Activated CD4-positive, CD25-positive, alpha-beta regulatory T cell treated with anti-CD3 and anti-CD28 coated beads, Interleukin-2, amount 50 U/mL, for 24 hours (primary cell): Measurements from ENCODE around the gene HDAC3.

Experiments used
- ATAC-seq, 2 donors: fragments of 150-1000 bp; cut with Tn5 transposase; one replicate each; pipeline ENCODE4 v1.10.0; 2021; ENCODE audit warnings: mild to moderate bottlenecking in 1 of 2, moderate library complexity in 1 of 2

Gene HDAC3

DNA sequence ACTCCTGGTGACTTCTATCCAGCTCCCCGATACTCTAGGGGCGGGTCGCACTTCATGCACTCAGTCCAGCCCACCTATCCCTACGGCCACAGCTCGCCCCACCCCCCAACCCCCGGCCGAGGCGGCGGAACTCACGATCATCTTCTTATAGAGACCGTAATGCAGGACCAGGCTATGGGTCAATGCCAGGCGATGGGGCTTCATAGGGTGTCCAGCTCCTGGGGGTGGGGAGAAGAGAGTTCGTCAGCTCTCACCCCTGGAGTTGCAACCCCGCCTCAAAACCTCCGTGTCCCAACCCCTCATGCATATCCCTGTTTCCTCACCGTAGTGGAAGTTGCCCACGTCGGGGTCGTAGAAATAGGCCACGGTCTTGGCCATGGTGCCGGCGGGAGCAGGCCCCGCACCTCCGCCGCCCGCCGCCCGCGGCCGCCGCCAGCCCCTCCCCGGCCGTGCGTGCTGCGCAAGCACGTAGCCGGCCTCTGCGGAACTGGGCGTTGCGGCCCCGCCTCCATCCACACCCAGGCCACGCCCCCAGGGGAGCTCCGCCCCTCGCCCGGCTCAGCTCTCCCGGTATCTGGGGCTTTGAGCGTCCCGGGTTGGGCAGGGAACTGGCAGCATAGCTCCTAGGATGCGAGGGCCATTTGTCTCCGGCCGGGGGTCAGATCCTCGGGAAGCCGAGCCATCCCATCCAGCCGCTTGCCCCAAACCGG, at the start of gene HDAC3, which contains the start of gene RELL2:
HDAC3 (minus strand) TSS at position 437 of the 710 bp plus-strand sequence; CDS start at position 378, 59 bp downstream.
RELL2 (plus strand) TSS at position 585 of the 710 bp plus-strand sequence. CDS start 1,229 bp downstream, outside the sequence.
- peak; percentile 83 to 84 for ATAC-seq

GRCh38 chr5:141685591-141685990, 48.9 kb upstream of the HDAC3 start:
- ATAC-seq, result no peak

DNA sequence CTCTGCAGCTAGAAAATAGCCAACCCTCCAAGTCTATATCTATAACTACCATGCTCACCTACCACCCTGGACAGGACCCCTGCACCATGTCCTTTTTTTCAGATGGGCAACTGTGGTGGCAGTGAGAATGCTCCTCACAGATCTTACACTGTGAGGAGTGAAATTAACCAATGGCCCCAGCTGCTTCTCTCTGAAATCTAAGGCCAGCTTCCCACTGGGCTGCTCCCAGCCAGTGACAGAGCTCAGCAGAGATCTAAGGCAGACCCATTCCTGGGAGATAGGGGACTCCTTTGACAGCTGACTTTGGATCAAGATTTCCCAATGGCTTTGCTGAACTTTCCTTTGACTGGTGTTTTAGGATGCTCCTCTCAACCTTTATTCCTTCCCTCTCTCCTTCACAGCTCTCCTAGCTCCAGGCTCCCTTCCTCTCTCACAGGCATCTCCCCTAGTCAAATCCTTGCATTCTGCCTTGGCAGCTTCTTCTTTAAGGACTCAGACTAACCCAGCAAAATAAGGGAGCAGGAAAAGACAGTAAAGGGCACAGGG, 47.0 kb upstream of the HDAC3 start:
- no peak for ATAC-seq

- peak; percentile 73 for ATAC-seq
These were observed 45.3 kb upstream of the HDAC3 start, which contains the start of gene ARAP3 for GRCh38 chr5:141681695-141682641. TSS of gene ARAP3 (minus strand) at chr5:141682230. CDS start at chr5:141680486, 1,744 bp downstream.

DNA sequence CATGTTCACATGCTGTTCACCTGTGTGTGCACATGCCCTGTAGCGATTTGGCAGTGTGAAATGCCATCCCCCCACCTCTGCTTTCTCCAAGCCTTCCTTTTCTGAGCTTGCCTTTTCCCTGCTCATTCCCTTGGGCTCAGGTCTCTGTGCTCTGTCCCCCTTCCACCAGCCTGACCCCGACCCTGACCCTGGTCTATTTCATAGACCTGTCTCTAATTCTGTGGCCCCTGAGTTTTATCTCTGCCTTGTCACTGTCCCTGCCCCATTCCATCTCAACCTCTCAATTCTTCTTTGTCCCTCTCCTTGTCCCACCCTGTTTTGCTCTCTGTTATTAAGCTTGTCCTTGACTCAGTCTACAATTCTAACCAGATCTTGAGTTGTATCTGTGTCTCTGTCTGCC, 44.6 kb upstream of the HDAC3 start:
- no peak for ATAC-seq

DNA sequence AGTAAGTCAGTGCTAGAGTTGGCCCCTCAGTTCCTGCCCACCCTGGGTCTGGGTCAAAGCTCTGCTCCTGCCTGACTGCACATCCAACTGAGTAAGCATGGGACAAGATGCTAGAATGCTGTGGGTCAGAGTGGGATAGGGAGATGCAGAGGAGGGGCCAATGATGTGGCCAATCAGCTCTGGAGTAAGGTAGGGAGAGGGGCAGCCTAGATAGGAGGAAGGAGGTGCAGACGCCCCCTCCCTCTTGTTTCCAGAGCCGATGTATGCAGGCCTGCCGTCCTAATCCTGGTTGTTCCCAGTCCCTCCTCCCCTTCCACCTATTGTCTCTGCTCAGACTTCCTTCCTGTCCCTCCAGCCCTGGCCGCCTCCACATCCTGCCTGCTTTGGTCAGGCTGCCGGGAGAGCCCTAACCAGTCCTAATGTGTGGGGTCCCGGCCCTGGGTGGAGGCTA, 44.1 kb upstream of the HDAC3 start:
- no peak for ATAC-seq

DNA sequence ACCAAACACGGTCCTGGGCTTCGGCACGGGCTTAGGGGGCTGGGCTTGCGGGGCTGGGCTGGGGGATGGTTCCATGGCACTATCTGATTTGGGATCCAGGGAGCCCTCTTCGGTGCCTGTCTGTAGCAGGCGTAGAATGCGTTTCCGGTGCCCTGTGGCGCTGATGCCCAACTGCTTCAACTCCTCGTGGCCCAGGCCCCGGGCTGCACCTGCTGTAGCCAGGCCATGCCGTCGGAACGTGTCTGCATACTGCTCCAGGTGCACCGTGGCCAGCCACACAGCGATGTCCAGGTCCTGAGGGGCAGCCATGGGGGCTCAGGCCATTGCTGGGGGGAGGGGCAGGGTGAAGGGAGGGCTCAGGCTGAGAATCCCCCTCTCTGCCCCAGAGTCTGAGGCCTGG, 43.5 kb upstream of the HDAC3 start:
- no peak for ATAC-seq

GRCh38 chr5:141677415-141677814, 40.8 kb upstream of the HDAC3 start:
- ATAC-seq, result no peak

- no peak for ATAC-seq
These were observed 39.0 kb upstream of the HDAC3 start for GRCh38 chr5:141675672-141676071.

- no peak for ATAC-seq
These were observed 38.1 kb upstream of the HDAC3 start for GRCh38 chr5:141674747-141675146.

DNA sequence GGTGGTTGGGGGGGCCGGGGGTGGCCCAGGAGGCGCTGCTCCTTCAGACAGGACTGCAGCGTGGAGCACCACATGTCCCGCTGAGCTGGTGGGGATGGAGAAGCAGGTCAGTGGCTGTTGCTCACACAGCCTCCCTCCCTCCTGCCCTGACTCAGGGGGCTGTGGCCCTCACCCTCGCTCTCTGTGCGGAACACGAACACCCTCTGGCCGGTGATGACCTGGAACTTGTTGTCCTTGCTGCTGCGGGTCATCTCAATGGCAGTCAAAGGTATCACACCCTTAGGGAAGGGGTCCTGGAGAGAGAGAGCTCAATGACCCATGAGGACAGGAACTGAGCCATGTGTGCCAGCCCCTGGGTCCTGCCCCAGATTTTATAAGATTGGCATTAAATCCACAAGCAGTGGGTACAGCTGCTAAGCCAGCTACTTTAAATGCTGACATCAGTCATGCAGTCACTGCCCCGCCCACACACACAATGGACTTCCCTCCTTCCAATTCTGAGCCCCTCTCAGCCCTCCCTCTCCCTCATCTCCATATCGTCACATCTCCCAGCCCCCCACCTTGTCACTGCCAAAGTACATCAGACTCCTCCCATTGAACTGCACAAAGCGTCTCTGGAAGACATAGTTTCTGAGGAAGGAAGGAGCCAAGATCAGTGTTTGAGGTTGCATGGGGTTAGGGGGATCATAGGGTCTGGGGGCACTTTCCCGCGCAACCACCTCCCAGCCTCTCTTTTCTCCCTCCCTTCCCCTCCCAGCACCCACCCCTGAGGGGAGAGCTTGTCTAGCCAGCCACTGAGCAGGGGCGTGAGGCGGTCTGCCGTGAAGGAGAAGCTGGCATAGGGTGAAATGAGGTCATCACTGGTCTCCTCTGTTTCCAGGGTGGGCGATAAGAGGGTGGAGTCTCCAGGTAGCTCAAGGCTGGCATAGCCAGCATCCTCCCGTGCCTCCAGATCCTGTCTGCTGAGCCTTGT, 36.5 kb upstream of the HDAC3 start:
- ATAC-seq, result no peak

- no peak for ATAC-seq
These were observed 35.6 kb upstream of the HDAC3 start for GRCh38 chr5:141672071-141672840.

DNA sequence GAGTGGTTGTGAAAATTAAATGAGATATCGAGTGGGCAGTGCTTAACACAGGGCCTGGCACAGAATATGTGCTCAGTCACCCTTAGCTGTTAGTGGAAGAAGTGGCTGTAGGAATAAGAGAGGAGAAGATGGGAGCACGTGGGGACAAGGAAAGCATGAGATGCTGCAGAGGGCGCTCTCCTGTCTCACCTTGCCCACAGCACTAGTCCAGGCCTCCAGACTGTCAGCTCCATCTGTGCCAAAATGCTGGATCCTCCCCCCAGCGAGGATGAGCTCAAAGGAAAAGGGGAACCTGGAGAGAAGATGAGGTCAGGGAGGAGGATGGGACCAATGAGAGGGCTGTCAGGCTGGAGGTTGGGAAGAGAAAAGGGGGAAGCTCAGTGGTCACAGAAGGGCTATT, 32.9 kb upstream of the HDAC3 start:
- ATAC-seq, result no peak

DNA sequence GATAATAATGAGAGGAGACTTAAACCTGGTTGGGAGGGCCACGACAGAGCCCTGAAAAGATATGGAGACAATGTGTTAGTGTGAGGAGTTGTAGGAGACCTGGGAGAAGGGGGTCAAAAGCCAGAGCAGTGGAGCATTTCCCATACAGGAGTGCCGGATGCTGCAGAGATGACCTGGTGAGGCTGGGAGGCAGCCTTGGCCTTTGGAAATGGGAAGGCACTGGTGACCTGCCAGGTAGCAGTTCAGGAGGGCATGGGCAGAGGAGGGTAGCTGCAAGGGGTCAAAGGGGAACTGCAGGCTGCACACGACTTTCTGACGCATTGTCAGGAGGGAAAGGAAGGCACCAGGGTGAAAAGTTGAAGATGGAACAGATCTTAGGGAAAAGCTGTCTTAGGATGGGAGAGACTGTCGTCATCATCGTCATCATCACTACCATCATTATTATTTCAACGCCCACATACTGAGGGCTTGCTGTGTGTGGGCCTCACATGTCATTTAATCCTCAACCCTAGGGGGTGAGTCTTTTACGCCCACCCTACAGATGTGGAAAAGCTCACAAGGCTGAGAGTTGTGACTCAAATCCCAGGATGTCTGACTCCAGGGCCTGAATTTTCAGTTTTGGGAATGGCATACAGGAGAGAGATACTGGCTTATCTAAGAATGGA, 32.1 kb upstream of the HDAC3 start:
- ATAC-seq, result no peak

DNA sequence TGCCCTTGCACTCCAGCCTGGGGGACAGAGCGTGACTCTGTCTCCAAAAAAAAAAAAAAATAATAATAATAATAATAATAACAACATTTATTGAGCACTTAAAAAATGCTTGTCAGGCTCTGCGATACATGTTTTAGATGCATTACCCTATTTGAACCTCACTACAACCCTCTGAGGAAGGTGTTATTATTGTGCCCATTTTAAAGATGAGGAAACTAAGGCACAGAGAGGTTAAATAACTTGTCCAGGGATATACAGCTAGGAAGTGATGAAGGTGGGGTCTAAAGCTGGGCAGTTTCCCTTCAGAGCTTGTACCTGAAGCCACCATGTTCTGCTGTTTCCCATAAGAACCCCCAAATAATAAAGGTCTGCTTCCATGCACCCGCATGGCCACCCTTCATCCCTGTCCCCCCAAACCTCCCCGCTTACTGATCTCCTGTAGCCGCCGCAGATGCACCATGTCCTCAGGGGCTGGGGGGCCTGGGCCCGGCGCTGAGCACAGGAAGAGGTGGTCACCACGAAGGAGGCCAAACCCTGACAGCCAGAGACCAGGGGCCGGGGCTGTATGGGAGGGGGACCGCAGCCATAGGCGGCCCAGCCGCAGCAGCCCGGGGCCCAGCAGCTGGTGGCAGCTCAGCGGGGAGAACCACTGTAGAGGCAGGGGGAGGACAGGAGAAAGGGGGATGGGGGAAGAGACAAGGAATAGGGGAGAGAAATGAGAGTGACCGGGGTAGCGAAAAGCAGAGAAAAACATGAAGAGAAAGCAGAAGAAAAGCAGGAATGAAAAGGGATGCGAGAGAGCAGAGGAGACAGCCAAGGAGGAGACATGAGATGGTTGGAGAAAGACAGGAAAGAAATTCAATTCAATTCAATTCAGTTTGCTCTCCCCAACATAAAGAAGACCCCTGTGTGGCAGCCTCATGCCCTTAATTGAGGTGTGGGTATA, 29.6 kb upstream of the HDAC3 start:
- no peak for ATAC-seq

DNA sequence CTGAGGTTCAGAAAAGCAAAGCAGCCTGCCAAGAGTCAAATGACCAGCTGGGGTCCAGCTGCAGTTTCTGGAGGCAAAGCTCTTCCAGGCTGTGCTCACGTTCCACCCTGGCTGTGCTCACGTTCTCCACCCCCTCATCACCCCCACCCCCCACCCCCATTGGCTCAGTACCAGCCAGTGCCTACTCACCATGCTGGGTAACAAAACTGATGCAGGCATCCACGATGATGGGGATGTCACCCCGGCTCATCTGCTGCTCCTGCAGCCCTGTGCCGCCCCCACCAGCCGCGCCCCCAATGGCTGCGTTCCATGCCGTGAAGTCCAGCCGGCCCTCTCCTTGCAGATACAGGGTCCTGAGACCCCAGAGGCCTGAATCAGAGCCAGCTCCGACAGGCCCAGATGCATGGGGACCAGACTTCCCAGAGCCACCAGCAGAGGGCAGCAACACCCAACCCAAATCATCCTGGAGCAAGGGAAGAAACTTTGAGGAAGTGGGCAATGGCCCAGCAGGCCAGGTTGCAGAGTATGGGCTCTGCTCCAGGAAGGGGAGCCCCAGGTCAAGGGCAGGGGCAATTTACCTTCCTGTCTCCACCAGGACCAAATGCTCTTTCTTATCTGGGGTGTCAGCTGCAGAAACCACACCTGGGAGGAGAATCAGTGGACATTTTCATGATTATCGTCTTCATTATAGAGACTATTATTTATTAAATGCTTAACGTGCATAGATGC, 28.2 kb upstream of the HDAC3 start:
- ATAC-seq, result peak; percentile 85 to 87

GRCh38 chr5:141663506-141663905, 26.9 kb upstream of the HDAC3 start:
- no peak for ATAC-seq

GRCh38 chr5:141662028-141662427, 25.4 kb upstream of the HDAC3 start:
- no peak for ATAC-seq
